Central memory CD4-positive, alpha-beta T cell (primary cell): ENCODE data around the gene SLX4.
A peak's percentile ranks its signal among the peaks of the same experiment; 100 is the strongest.
"Not testable (repeated sequence)": the region's sequence is repeated elsewhere in the genome, so short reads cannot be mapped to it uniquely, and the experiment has no call there.

Experiments
- DNase-seq: peaks from one replicate; pipeline ENCODE4 v3.0.0; 2022
- total RNA-seq, 3 experiments: gene quantifications; one replicate each; lab custom pipeline; 2026; lab: John Stamatoyannopoulos, UW

The SLX4 gene
- total RNA-seq = 14.9 to 25.8 (median 21.6) reads per million in 3 experiments

- DNase-seq = peak; percentile 94
Measured at GRCh38 chr16:3611146-3611975, at the start of gene SLX4. TSS of gene SLX4 (minus strand) at chr16:3611606. CDS start at chr16:3608964, 2,642 bp downstream.

- no peak for DNase-seq
Measured at GRCh38 chr16:3659251-3659650, 47.8 kb upstream of the SLX4 start.

- DNase-seq = no peak
Measured at GRCh38 chr16:3656491-3657468, 45.4 kb upstream of the SLX4 start.

GRCh38 chr16:3656160-3656490 is 44.7 kb upstream of the SLX4 start:
- not testable (repeated sequence) for DNase-seq

- DNase-seq = no peak
Measured at GRCh38 chr16:3655396-3656159, 44.2 kb upstream of the SLX4 start.

- no peak for DNase-seq
Measured at GRCh38 chr16:3655030-3655395, 43.6 kb upstream of the SLX4 start.

GRCh38 chr16:3654249-3654991 is 43.0 kb upstream of the SLX4 start, which contains the start of gene DNASE1:
TSS of gene DNASE1 (plus strand) at chr16:3654691. CDS start at chr16:3655374, 683 bp downstream.
- DNase-seq = peak; percentile 30

- no peak for DNase-seq
Measured at GRCh38 chr16:3652373-3653195, 41.2 kb upstream of the SLX4 start.

GRCh38 chr16:3651461-3652372 is 40.3 kb upstream of the SLX4 start:
- DNase-seq = no peak

GRCh38 chr16:3650631-3651265 is 39.3 kb upstream of the SLX4 start:
- no peak for DNase-seq

- DNase-seq = no peak
Measured at GRCh38 chr16:3646348-3646920, 35.0 kb upstream of the SLX4 start.

- DNase-seq = no peak
Measured at GRCh38 chr16:3645504-3646347, 34.3 kb upstream of the SLX4 start.

GRCh38 chr16:3645108-3645503 is 33.7 kb upstream of the SLX4 start:
- no peak for DNase-seq

GRCh38 chr16:3643095-3643730 is 31.8 kb upstream of the SLX4 start:
- no peak for DNase-seq

GRCh38 chr16:3642397-3643094 is 31.1 kb upstream of the SLX4 start:
- DNase-seq = no peak

- no peak for DNase-seq
Measured at GRCh38 chr16:3641801-3642396, 30.5 kb upstream of the SLX4 start.
